GM12874 (cell line): ENCODE measurements around the gene OR10H5.

Source experiments
- TF ChIP-seq, protein P1 (sequence below): IDR thresholded peaks from 2 replicates; pipeline ENCODE4 v1.5.1; 2011; ENCODE audit warnings: low read depth, mild to moderate bottlenecking, control low read depth, low read length, moderate library complexity; ENCODE audit not compliant: insufficient read depth

The OR10H5 gene

DNA sequence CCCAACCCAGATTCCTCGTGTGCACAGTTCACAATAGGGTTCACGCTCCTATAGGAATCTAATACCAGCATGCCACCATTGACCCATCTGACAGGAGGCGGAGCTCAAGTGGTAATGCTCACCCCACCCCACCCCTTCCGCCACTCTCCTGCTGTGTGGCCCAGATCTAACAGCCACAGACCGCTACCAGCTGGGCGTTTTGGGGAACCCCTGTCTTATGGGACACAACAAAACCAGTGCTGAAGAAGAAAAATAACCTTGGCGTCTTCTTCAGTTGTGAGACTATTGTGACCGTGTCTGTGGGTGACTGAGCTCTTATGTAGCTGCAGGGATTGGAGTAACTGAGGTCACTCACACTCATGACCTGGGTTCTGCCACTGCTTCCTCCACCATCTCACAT is 33.2 kb downstream of the OR10H5 start:
- TF ChIP-seq, protein P1, sequence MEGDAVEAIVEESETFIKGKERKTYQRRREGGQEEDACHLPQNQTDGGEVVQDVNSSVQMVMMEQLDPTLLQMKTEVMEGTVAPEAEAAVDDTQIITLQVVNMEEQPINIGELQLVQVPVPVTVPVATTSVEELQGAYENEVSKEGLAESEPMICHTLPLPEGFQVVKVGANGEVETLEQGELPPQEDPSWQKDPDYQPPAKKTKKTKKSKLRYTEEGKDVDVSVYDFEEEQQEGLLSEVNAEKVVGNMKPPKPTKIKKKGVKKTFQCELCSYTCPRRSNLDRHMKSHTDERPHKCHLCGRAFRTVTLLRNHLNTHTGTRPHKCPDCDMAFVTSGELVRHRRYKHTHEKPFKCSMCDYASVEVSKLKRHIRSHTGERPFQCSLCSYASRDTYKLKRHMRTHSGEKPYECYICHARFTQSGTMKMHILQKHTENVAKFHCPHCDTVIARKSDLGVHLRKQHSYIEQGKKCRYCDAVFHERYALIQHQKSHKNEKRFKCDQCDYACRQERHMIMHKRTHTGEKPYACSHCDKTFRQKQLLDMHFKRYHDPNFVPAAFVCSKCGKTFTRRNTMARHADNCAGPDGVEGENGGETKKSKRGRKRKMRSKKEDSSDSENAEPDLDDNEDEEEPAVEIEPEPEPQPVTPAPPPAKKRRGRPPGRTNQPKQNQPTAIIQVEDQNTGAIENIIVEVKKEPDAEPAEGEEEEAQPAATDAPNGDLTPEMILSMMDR: no peak

DNA sequence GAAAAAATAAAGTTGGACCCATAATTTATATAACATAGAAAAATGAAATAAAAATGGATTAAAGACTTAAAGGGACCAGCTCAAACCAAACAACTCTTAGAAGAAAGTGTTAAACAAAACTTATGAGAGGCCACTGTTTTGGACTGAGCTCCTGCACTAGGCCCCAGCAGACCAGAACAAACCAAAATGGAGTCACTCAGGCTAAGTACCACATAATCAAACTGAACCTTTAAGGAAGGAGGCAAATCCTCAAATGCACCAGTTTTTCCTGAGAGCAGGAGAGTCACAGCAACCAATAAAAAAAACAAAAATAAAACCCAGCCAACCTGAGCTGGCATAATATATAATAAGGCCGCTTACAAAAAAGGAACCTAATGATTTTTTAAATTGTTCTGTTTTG is 38.3 kb downstream of the OR10H5 start:
- TF ChIP-seq, protein P1: no peak

DNA sequence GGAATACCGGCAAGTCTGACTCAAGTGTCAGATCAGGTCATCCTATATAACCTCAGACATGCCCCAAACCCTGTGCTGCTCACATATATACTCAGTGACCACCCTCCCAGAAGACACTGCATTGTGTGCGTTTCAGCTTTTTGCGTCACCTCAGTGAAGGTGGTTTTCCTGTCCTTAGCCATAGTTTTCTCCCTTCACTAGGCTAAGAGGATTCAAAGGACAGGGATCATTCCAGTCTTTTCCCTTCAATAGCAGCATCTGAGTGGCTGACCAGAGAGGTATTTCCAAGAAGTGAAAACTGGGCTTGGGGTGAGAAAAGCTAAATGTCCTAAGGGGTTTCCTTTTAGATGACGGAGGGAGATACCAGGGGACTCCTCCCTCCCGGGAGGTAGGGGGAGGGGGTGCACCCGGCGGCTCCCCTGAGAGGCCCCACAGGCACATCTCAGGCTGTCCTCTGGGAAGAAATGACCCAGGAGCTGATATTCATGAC is 40.7 kb downstream of the OR10H5 start:
- TF ChIP-seq, protein P1: no peak

DNA sequence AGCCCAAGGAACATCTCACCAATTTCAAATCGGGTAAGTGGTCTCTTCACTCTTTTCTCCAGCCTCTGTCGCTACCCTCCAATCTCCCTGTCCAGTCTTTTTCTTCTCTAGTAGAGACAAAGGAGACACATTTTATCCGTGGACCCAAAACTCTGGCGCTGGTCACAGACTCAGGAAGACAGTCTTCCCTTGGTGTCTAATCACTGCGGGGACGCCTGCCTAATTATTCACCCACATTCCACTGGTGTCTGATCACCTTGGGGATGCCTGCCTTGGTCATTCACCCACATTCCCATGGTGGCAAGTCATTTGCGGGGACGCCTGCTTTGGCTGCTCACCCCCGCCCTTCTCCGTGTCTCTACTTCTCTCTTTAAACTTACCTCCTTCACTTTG is 41.8 kb downstream of the OR10H5 start:
- TF ChIP-seq, protein P1: no peak

DNA sequence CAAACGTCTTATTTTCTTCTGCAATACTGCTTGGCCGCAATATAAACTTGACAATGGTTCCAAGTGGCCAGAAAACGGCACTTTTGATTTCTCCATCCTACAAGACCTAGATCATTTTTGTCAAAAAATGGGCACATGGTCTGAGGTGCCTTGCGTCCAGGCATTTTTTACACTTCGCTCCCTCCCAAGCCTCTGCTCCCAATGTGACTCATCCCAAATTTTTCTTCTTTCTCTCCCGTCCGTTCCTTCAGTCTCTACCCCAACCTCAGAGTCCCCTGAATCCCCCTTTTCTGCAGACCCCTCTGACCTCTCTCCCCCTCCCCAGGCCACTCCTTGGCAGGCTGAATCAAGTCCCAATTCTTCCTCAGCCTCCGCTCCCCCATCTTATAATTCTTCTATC is 42.3 kb downstream of the OR10H5 start:
- TF ChIP-seq, protein P1: no peak

DNA sequence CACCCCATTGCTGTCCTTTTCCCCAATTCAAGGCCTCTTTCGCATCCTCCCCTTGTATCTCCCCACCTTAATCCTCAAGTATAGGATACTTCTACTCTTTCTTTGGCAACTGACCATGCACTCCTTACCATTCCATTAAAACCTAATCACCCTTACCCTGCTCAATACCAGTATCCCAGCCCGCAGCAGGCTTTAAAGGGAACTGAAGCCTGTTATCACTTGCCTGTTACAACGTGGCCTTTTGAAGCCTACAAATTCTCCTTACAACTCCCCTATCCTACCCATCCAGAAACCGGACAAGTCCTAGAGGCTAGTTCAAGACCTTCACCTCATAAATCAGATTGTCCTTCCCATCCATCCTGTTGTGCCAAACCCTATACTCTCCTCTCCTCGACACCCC is 44.2 kb downstream of the OR10H5 start:
- TF ChIP-seq, protein P1: no peak

DNA sequence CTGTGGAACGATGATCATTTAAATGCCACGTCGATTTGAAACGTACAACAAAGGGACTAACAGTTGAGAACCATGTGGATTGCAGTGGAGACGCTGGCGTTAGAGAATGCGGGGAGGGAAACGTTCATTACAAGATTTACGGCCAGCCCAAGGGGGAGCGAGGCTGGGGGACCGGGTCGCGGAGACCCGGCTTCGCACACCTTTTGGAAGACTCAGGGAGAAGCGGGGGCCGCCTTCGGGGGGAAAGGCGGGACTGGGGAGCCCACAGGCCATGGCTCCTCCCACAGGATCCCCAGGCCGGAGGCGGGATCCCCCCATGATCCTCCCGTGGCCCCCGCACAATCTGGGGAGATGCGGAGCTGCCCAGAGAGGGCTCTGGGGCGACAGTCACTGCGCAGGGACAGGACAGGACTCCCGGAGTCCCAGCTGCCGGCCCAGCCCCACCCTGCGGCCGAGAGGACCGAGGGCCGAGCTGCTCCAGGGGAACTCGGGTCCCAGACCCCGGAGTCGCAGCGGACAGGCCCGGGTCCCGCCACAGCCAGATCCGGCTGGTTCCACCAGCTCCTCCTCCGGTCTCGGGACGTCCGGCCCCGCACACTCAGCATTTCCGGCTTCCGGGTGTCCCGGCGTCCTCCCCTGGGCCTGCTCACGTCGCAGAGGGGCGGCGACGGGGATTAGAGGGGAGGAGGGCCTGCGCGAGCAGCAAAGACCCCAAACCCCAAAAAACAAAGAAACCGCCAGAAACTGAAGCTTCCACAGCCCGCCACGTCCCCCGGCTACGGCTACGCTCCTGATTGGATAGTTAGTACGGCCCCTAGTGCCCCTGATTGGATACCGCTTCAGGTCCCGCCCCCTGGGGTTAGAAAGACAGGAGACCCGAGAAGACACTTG is 49.1 kb downstream of the OR10H5 start:
- TF ChIP-seq, protein P1: no peak
